HCT116 (cell line): ENCODE measurements around the gene USP12. TPM values are rescaled to one million over a fixed set of nuclear protein-coding genes. Genes with fewer than 3 reads are reported as not detected.

ENCODE experiments used
- ATAC-seq: fragments of 200-7000 bp; cut with Tn5 transposase; 2 replicates; pipeline ENCODE4 v1.9.1; 2020; ENCODE audit warnings: mild to moderate bottlenecking, moderate library complexity
- Bru-seq: library from RNA; stranded (reverse); fragments of 400-500 nt; gene quantifications from one replicate; lab custom pipeline; 2021; lab: Mats Ljungman, UMichigan
- BruChase-seq, 2 experiments: library from RNA; stranded (reverse); fragments of 400-500 nt; gene quantifications; one replicate each; lab custom pipeline; 2021; lab: Mats Ljungman, UMichigan
- BruUV-seq: library from RNA; stranded (reverse); fragments of 400-500 nt; replicated peaks from 2 replicates; lab custom pipeline; 2021; lab: Mats Ljungman, UMichigan
- CTCF ChIA-PET: fragments of 300-600 bp; sonication (Branson Sonifier 250); formaldehyde crosslinking; loops from one replicate; lab custom pipeline; 2021; ENCODE audit warnings: antibody characterized with exemption; lab: Charles Lee
- POLR2A ChIA-PET: fragments of 300-600, 350-600 bp; sonication (Branson Sonifier 250); formaldehyde crosslinking; loops from one replicate; lab custom pipeline; 2021; ENCODE audit warnings: antibody characterized with exemption; lab: Charles Lee
- RAD21 ChIA-PET, 2 experiments: fragments of 300-600 bp; sonication (Branson Sonifier 250); formaldehyde crosslinking; loops; one replicate each; lab custom pipeline; 2023; ENCODE audit warnings: low total read pairs in 2 of 2; ENCODE audit not compliant: uncharacterized antibody in 2 of 2, unreplicated experiment in 2 of 2, low non-redundant PET in 1 of 2; lab: Charles Lee
- DNase-seq: peaks from one replicate; pipeline ENCODE4 v3.0.0-alpha.2; 2010; ENCODE audit warnings: low read depth, low spot score
- H2AFZ ChIP-seq: fragments of 200-600 bp; shearing (Covaris generic), sonication (generic); 2 replicates; pipeline ENCODE4 v1.6.1; 2017; ENCODE audit warnings: low read depth, mixed run types, mixed read lengths, antibody characterized with exemption, low read length; ENCODE audit not compliant: poor library complexity, severe bottlenecking
- H3K27ac ChIP-seq: 2 replicates; pipeline ENCODE4 v1.5.1; 2012; ENCODE audit warnings: low read depth, low read length
- H3K27me3 ChIP-seq: fragments of 200-600 bp; sonication (generic); 2 replicates; pipeline ENCODE4 v1.6.1; 2016; ENCODE audit warnings: mixed run types, low read length, mixed read lengths; ENCODE audit not compliant: insufficient read depth
- H3K36me3 ChIP-seq, 2 experiments: fragments of 200-500 bp in 1 of 2; fragments of 200-600 bp in 1 of 2; sonication (Bioruptor generic) in 1 of 2; sonication (generic) in 1 of 2; 2 replicates each; pipeline versions ENCODE4 v1.5.1 to v1.6.1; 2014 to 2016; ENCODE audit warnings: low read length in 2 of 2, inconsistent platforms in 1 of 2, mixed read lengths in 1 of 2, mixed run types in 1 of 2; ENCODE audit not compliant: insufficient read depth in 2 of 2, control insufficient read depth in 1 of 2
- H3K4me1 ChIP-seq, 2 experiments: fragments of 200-600 bp in 1 of 2; sonication (generic) in 1 of 2; 2 replicates each; pipeline versions ENCODE4 v1.5.1 to v1.6.1; 2012 to 2017; ENCODE audit warnings: low read length in 2 of 2, inconsistent platforms in 1 of 2, mild to moderate bottlenecking in 1 of 2, mixed read lengths in 1 of 2, mixed run types in 1 of 2, moderate library complexity in 1 of 2; ENCODE audit not compliant: insufficient read depth in 2 of 2, control insufficient read depth in 1 of 2
- H3K4me2 ChIP-seq: fragments of 200-600 bp; sonication (generic); 2 replicates; pipeline ENCODE4 v1.6.1; 2017; ENCODE audit warnings: mixed run types, low read length, mixed read lengths
- H3K4me3 ChIP-seq, 2 experiments: fragments of 200-600 bp in 1 of 2; sonication (generic) in 1 of 2; replicated peaks in 1 of 2; 2 replicates each; pipeline ENCODE4 v1.5.1; 2011 to 2016; ENCODE audit warnings: low read length in 2 of 2, control low read depth in 1 of 2, low read depth in 1 of 2, mild to moderate bottlenecking in 1 of 2, mixed read lengths in 1 of 2, mixed run types in 1 of 2
- H3K79me2 ChIP-seq: fragments of 200-600 bp; sonication (generic); 2 replicates; pipeline ENCODE4 v1.6.1; 2017; ENCODE audit warnings: mild to moderate bottlenecking, mixed run types, low read length, moderate library complexity, mixed read lengths; ENCODE audit not compliant: insufficient read depth
- H3K9ac ChIP-seq: fragments of 200-600 bp; sonication (generic); 2 replicates; pipeline ENCODE4 v1.6.1; 2016; ENCODE audit warnings: low read length, mixed read lengths
- H3K9me2 ChIP-seq: fragments of 200-600 bp; sonication (generic), shearing (Covaris generic); 2 replicates; pipeline ENCODE4 v1.6.1; 2017; ENCODE audit warnings: mixed run types, mild to moderate bottlenecking, moderate library complexity; ENCODE audit not compliant: insufficient read depth
- H3K9me3 ChIP-seq, 2 experiments: fragments of 200-500 bp in 1 of 2; fragments of 200-600 bp in 1 of 2; sonication (Bioruptor generic) in 1 of 2; sonication (generic) in 1 of 2; 2 replicates each; pipeline ENCODE4 v1.6.1; 2014 to 2017; ENCODE audit warnings: low read length in 2 of 2, mixed read lengths in 2 of 2, inconsistent platforms in 1 of 2, low read depth in 1 of 2, mild to moderate bottlenecking in 1 of 2, mixed run types in 1 of 2, moderate library complexity in 1 of 2; ENCODE audit not compliant: control insufficient read depth in 1 of 2, insufficient read depth in 1 of 2
- H4K20me1 ChIP-seq: fragments of 200-600 bp; sonication (generic), shearing (Covaris generic); 2 replicates; pipeline ENCODE4 v1.6.1; 2017; ENCODE audit warnings: mixed run types, mild to moderate bottlenecking, moderate library complexity; ENCODE audit not compliant: insufficient read depth
- CBX3 ChIP-seq: IDR thresholded peaks from 2 replicates; pipeline ENCODE4 v1.6.1; 2012; ENCODE audit warnings: low read depth
- CEBPB ChIP-seq: IDR thresholded peaks from 2 replicates; pipeline ENCODE4 v1.6.1; 2012; ENCODE audit warnings: low read depth
- EGR1 ChIP-seq: IDR thresholded peaks from 2 replicates; pipeline ENCODE4 v1.6.1; 2012; ENCODE audit warnings: low read depth
- EZH2phosphoT487 ChIP-seq: fragments of 200-600 bp; IDR thresholded peaks from 2 replicates; pipeline ENCODE4 v1.6.1; 2018; ENCODE audit warnings: antibody characterized with exemption, borderline replicate concordance
- POLR2A ChIP-seq: IDR thresholded peaks from 2 replicates; pipeline ENCODE4 v1.7.0; 2011; ENCODE audit warnings: borderline replicate concordance; ENCODE audit not compliant: insufficient read depth, insufficient read length; ENCODE audit errors: extremely low read depth
- POLR2AphosphoS5 ChIP-seq: IDR thresholded peaks from 2 replicates; pipeline ENCODE4 v1.6.1; 2011; ENCODE audit warnings: mild to moderate bottlenecking, low read depth, low read length, moderate library complexity
- SIN3A ChIP-seq: IDR thresholded peaks from 2 replicates; pipeline ENCODE4 v1.6.1; 2012; ENCODE audit warnings: low read depth
- YY1 ChIP-seq: IDR thresholded peaks from 2 replicates; pipeline ENCODE4 v1.6.1; 2011; ENCODE audit warnings: low read length, low read depth, moderate library complexity, mild to moderate bottlenecking; ENCODE audit not compliant: insufficient replicate concordance; ENCODE audit errors: extremely low read depth
- ZFX ChIP-seq: fragments of 450-650 bp; IDR thresholded peaks from 2 replicates; pipeline ENCODE4 v1.6.1; 2017
- intact Hi-C: fragments of 100-400 bp; cut with micrococcal nuclease; formaldehyde crosslinking; loops from 2 replicates; pipeline ENCODE4 v1.10.0; 2022
- long read RNA-seq: library from polyadenylated mRNA; unstranded; transcript quantifications from one replicate; pipeline ENCODE4 v2.0.0, GENCODE V29; 2021; ENCODE audit not compliant: unreplicated experiment
- polyA plus RNA-seq: library from polyadenylated mRNA; unstranded; fragments of >200 nt; gene quantifications from 2 replicates; pipeline ENCODE4 v1.2.1, GENCODE V29; 2012; ENCODE audit warnings: missing spikeins
- total RNA-seq: library from RNA; stranded (reverse); gene quantifications from one replicate; pipeline ENCODE4 v1.2.1, GENCODE V29; 2021; ENCODE audit not compliant: unreplicated experiment
- TF ChIP-seq, protein P1 (sequence below): IDR thresholded peaks from 2 replicates; pipeline ENCODE4 v1.6.1; 2012
- TF ChIP-seq, protein P2 (sequence below), 3 experiments: fragments of 200-600 bp in 1 of 3; sonication (generic) in 1 of 3; IDR thresholded peaks in 2 of 3; conservative IDR thresholded peaks in 1 of 3; 2 replicates each; pipeline ENCODE4 v1.5.1; 2012 to 2017; ENCODE audit warnings: low read depth in 2 of 3, low read length in 2 of 3, antibody characterized with exemption in 1 of 3, borderline replicate concordance in 1 of 3, control low read depth in 1 of 3, mild to moderate bottlenecking in 1 of 3, mixed read lengths in 1 of 3, mixed run types in 1 of 3, moderate library complexity in 1 of 3; ENCODE audit not compliant: insufficient read depth in 1 of 3

USP12 gene, protein sequence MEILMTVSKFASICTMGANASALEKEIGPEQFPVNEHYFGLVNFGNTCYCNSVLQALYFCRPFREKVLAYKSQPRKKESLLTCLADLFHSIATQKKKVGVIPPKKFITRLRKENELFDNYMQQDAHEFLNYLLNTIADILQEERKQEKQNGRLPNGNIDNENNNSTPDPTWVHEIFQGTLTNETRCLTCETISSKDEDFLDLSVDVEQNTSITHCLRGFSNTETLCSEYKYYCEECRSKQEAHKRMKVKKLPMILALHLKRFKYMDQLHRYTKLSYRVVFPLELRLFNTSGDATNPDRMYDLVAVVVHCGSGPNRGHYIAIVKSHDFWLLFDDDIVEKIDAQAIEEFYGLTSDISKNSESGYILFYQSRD
- total RNA-seq = 28.3 TPM
- 7.8 and 11.1 TPM in 2 replicates for polyA plus RNA-seq
- percentile 86 among the genes with signal in this experiment for Bru-seq, nascent RNA
- percentile 88 among the genes with signal in this experiment for BruChase-seq, experiment 1, labeled RNA remaining after a 6-hour chase
- percentile 82 among the genes with signal in this experiment for BruChase-seq, experiment 2, labeled RNA remaining after a 2-hour chase
- long read RNA-seq, full-length matches to known transcripts = 63 of 94 reads
- long read RNA-seq, partial matches to known transcripts = 15 of 94 reads
- long read RNA-seq, other reads (novel, unspliced or antisense) = 16 of 94 reads

DNA sequence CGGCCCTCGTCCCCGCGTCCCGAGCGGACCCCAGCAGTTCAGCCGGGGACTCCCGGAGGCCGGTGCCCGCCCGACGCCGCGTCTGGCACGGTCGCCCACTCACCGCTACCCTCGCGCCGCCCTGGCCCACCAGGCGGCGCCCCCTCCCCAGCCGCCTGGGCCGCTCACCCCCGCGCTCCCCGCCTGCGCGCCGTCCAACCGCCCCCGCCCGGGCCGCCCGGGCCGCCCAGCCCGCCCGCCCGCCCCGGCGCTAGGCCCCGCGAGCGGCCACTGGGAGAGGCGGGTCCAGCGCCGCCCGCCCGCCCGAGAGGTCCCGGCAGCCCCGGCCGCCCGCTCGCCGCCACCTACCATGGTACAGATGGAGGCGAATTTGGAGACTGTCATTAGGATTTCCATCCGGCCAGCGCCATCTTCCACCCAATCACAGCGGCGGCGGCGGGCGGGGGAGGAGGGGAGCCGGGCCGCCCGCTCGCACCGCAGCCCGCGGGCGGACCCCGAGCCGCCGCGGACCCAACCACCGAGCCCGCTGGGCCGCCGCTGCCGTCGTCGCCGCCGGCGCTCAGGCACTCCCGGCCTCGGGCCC lies at the start of gene USP12:
Gene USP12 (minus strand): TSS at position 568 of the 583 bp plus-strand sequence. CDS start 172 bp downstream, at position 396.
- Histone ChIP-seq H3K9me3 (no peaks in the 10 kb centered on the region), H3K4me2 (peak within 1 kb of the TSS; percentile 97), H3K4me1 (peaks cover 15 to 36% of the 10 kb centered on the region in 2 experiments; a peak in 3 of 4 replicates), H3K27me3 (no peaks in the 10 kb centered on the region), H4K20me1 (peaks cover 14% of the 10 kb centered on the region), H3K9ac (peak within 1 kb of the TSS; percentile 80), H3K36me3 (no peaks in the 10 kb centered on the region)
- ChIA-PET POLR2A (no interaction called here), RAD21 (no interaction called here)
- no peak for DNase-seq
- TF ChIP-seq, protein P1, sequence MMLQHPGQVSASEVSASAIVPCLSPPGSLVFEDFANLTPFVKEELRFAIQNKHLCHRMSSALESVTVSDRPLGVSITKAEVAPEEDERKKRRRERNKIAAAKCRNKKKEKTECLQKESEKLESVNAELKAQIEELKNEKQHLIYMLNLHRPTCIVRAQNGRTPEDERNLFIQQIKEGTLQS = no peak
- peak; percentile 55 for TF ChIP-seq ZFX
- TF ChIP-seq, all 23 proteins: peak for 1
- ATAC-seq = peak; percentile 36
- H3K4me3 ChIP-seq = peak within 1 kb of the TSS; percentile 68 to 86
- peak within 1 kb of the TSS; percentile 66 for H3K27ac ChIP-seq
- peak within 1 kb of the TSS; percentile 82 for H2AFZ ChIP-seq
- intact Hi-C loops = loop anchor here (2.0 kb wide), 2 partner anchors 79 to 185 kb away; partner anchors contain the start of gene RPL21
- no TSS peak for BruUV-seq
- peaks cover 48% of the 10 kb centered on the region for H3K79me2 ChIP-seq
- no peaks in the 10 kb centered on the region for H3K9me2 ChIP-seq
- CTCF ChIA-PET = interaction anchor here (0.9 kb wide), 1 partner anchor 168 kb away, joined by 3 read pairs; no protein-coding TSS in a partner anchor

DNA sequence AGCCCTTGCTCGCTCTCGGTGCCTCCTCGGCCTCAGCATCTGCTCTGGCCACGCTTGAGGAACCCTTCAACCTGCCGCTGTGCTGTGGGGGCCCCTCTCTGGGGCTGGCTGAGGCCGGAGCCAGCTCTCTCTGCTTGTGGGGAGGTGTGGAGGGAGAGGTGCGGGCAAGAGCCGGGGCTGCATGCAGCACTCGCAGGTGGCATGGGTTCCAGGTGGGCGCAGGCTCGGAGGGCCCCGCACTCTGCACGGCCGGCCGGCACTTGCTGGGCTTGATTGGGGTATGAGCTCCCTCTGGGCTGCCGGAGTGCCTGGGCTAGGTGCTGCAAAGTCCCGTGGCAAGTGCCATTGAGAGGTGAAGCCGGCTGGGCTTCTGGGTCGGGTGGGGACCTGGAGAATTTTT lies 48.0 kb upstream of the USP12 start:
- H3K9ac ChIP-seq = no peak overlapping the region
- TF ChIP-seq YY1 = no peak
- no peak for TF ChIP-seq EGR1
- TF ChIP-seq, protein P2, sequence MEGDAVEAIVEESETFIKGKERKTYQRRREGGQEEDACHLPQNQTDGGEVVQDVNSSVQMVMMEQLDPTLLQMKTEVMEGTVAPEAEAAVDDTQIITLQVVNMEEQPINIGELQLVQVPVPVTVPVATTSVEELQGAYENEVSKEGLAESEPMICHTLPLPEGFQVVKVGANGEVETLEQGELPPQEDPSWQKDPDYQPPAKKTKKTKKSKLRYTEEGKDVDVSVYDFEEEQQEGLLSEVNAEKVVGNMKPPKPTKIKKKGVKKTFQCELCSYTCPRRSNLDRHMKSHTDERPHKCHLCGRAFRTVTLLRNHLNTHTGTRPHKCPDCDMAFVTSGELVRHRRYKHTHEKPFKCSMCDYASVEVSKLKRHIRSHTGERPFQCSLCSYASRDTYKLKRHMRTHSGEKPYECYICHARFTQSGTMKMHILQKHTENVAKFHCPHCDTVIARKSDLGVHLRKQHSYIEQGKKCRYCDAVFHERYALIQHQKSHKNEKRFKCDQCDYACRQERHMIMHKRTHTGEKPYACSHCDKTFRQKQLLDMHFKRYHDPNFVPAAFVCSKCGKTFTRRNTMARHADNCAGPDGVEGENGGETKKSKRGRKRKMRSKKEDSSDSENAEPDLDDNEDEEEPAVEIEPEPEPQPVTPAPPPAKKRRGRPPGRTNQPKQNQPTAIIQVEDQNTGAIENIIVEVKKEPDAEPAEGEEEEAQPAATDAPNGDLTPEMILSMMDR (IDR thresholded peaks at IDR 0.05 in 2 of 3, conservative IDR thresholded peaks at IDR 0.05 in 1 of 3; ENCODE audit: borderline replicate concordance in 1 of 3, insufficient read depth in 1 of 3, low read depth in 2 of 3, low read length in 2 of 3) = no peak
- no peak for TF ChIP-seq CBX3
- TF ChIP-seq SIN3A = no peak
- TF ChIP-seq POLR2A = no peak
- no peak for TF ChIP-seq EZH2phosphoT487
- no peak for TF ChIP-seq POLR2AphosphoS5
- no peak for TF ChIP-seq CEBPB

More for the DNA sequence above, 48.0 kb upstream of the USP12 start:
- POLR2A ChIA-PET = no interaction called here
- no peaks in the 10 kb centered on the region for H3K27me3 ChIP-seq
- CTCF ChIA-PET = no interaction called here
- no peaks in the 10 kb centered on the region for H3K9me3 ChIP-seq
- RAD21 ChIA-PET = no interaction called here
- no peaks in the 10 kb centered on the region for H3K36me3 ChIP-seq
- no peak overlapping the region for H2AFZ ChIP-seq
- no peaks in the 10 kb centered on the region for H3K4me1 ChIP-seq
- no peaks in the 10 kb centered on the region for H4K20me1 ChIP-seq
- H3K9me2 ChIP-seq = no peaks in the 10 kb centered on the region
- no peak overlapping the region for H3K4me2 ChIP-seq
- intact Hi-C loops = no loop called here
- no peak for DNase-seq
- H3K27ac ChIP-seq = no peak overlapping the region
- no peaks in the 10 kb centered on the region for H3K79me2 ChIP-seq
- no TSS peak for BruUV-seq
- ATAC-seq = no peak
- no peak overlapping the region for H3K4me3 ChIP-seq
